OCI-LY7 (cell line): ENCODE results near the gene PSMA2.
"Not testable (repeated sequence)": the region's sequence is repeated elsewhere in the genome, so short reads cannot be mapped to it uniquely, and the experiment has no call there.

ENCODE experiments used
- EZH2phosphoT487 ChIP-seq: fragments of 200-600 bp; sonication (generic); IDR thresholded peaks from 2 replicates; pipeline ENCODE4 v1.6.1; 2018; ENCODE audit warnings: low read depth, borderline replicate concordance, mild to moderate bottlenecking, mixed run types, antibody characterized with exemption, low read length, moderate library complexity, mixed read lengths
- TF ChIP-seq, protein P1 (sequence below): fragments of 200-600 bp; sonication (generic); conservative IDR thresholded peaks from 2 replicates; pipeline ENCODE4 v1.5.1; 2014; ENCODE audit warnings: mild to moderate bottlenecking, antibody characterized with exemption, low read length, moderate library complexity, mixed read lengths

DNA sequence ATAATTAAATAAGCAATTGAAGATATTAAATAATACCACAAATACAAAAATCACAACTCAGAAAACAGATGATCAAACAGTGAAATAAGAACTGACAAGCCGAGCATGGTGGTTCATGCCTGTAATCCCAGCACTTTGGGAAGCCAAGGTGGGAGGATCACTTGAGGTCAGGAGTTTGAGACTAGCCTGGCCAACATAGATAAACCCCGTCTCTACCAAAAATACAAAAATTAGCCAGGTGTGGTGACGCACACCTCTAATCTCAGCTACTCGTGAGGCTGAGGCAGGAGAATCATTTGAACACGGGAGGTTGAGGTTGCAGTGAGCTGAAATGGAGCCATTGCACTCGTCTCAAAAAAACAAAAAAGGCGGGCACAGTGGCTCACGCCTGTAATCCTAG lies 46.8 kb downstream of the PSMA2 start:
- TF ChIP-seq, protein P1, sequence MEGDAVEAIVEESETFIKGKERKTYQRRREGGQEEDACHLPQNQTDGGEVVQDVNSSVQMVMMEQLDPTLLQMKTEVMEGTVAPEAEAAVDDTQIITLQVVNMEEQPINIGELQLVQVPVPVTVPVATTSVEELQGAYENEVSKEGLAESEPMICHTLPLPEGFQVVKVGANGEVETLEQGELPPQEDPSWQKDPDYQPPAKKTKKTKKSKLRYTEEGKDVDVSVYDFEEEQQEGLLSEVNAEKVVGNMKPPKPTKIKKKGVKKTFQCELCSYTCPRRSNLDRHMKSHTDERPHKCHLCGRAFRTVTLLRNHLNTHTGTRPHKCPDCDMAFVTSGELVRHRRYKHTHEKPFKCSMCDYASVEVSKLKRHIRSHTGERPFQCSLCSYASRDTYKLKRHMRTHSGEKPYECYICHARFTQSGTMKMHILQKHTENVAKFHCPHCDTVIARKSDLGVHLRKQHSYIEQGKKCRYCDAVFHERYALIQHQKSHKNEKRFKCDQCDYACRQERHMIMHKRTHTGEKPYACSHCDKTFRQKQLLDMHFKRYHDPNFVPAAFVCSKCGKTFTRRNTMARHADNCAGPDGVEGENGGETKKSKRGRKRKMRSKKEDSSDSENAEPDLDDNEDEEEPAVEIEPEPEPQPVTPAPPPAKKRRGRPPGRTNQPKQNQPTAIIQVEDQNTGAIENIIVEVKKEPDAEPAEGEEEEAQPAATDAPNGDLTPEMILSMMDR, result not testable (repeated sequence)
- TF ChIP-seq EZH2phosphoT487, result not testable (repeated sequence)
